22Rv1 (cell line): ENCODE results near the gene CASD1.

Experiments
- ZFX ChIP-seq: fragments of 450-650 bp; IDR thresholded peaks from 2 replicates; pipeline ENCODE4 v1.6.1; 2017; ENCODE audit warnings: antibody characterized with exemption, borderline replicate concordance
- TF ChIP-seq, protein P1 (sequence below): fragments of 450-650 bp; IDR thresholded peaks from 2 replicates; pipeline ENCODE4 v1.5.1; 2017; ENCODE audit warnings: mild to moderate bottlenecking

DNA sequence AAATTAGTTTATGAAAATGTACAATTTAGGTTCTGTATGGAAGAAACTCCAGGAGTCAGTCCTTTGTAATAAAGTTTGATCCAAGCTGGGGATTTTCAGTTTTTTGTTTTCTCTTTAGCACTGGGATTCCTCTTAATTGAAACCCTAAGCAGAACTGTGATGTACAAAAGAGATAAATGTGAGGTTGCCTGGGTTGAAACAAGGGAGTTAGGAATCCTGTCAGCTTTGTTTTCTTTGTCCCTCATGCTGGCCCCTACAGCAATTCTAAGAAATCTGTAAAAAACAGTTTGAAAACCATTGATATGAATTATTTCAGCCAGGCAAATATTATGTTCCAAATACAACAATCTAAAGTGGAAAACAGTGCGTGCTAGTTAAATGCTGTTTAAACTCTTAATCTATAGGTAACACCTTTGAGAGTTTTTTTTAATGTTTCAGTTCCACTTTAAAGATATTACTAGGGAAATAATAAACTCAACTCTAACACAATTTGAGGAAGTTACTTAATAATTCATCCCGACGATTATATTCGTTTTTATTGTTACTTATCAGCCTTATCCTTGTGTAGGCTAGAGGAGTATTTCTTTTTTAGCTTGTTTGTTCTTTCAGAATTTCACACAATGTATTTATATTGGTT, 81.0 kb downstream of the CASD1 start:
- TF ChIP-seq, protein P1, sequence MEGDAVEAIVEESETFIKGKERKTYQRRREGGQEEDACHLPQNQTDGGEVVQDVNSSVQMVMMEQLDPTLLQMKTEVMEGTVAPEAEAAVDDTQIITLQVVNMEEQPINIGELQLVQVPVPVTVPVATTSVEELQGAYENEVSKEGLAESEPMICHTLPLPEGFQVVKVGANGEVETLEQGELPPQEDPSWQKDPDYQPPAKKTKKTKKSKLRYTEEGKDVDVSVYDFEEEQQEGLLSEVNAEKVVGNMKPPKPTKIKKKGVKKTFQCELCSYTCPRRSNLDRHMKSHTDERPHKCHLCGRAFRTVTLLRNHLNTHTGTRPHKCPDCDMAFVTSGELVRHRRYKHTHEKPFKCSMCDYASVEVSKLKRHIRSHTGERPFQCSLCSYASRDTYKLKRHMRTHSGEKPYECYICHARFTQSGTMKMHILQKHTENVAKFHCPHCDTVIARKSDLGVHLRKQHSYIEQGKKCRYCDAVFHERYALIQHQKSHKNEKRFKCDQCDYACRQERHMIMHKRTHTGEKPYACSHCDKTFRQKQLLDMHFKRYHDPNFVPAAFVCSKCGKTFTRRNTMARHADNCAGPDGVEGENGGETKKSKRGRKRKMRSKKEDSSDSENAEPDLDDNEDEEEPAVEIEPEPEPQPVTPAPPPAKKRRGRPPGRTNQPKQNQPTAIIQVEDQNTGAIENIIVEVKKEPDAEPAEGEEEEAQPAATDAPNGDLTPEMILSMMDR, result no peak
- TF ChIP-seq ZFX, result no peak
